RWPE2 (cell line): ENCODE results near the gene KLK12.
A peak's percentile ranks its signal among the peaks of the same experiment; 100 is the strongest.

Experiments
- ATAC-seq: fragments of 200-7000 bp; cut with Tn5 transposase; 3 replicates; pipeline ENCODE4 v1.9.1; 2021; ENCODE audit warnings: low read depth
- DNase-seq: peaks from one replicate; pipeline ENCODE4 v3.0.0-alpha.2; 2020; ENCODE audit warnings: low spot score
- H3K27ac ChIP-seq: fragments of 450-650 bp; 2 replicates; pipeline ENCODE4 v1.5.1; 2017; ENCODE audit warnings: mild to moderate bottlenecking; ENCODE audit not compliant: poor library complexity, severe bottlenecking
- H3K27me3 ChIP-seq: fragments of 250-450 bp; sonication (Bioruptor Pico); 2 replicates; pipeline ENCODE4 v1.5.1; 2021; ENCODE audit warnings: mild to moderate bottlenecking, moderate library complexity; ENCODE audit not compliant: insufficient read depth, poor library complexity, severe bottlenecking
- H3K36me3 ChIP-seq: fragments of 250-450 bp; sonication (Bioruptor Pico); 2 replicates; pipeline ENCODE4 v1.5.1; 2020; ENCODE audit warnings: low read depth, mild to moderate bottlenecking, moderate library complexity
- H3K4me1 ChIP-seq: fragments of 250-450 bp; sonication (Bioruptor Pico); 2 replicates; pipeline ENCODE4 v1.5.1; 2021; ENCODE audit warnings: mild to moderate bottlenecking, moderate library complexity; ENCODE audit not compliant: insufficient read depth, poor library complexity, severe bottlenecking
- H3K4me3 ChIP-seq: fragments of 250-450 bp; sonication (Bioruptor Pico); 2 replicates; pipeline ENCODE4 v1.5.1; 2021; ENCODE audit warnings: mild to moderate bottlenecking, moderate library complexity; ENCODE audit not compliant: severe bottlenecking
- H3K9me3 ChIP-seq: fragments of 250-450 bp; sonication (Bioruptor Pico); 2 replicates; pipeline ENCODE4 v1.5.1; 2021; ENCODE audit warnings: mild to moderate bottlenecking, moderate library complexity; ENCODE audit not compliant: severe bottlenecking
- TF ChIP-seq, protein P1 (sequence below): fragments of 450-650 bp; IDR thresholded peaks from one replicate; pipeline ENCODE4 v1.5.1; 2017; ENCODE audit warnings: mild to moderate bottlenecking, moderate library complexity; ENCODE audit not compliant: poor library complexity, severe bottlenecking

The KLK12 gene

DNA sequence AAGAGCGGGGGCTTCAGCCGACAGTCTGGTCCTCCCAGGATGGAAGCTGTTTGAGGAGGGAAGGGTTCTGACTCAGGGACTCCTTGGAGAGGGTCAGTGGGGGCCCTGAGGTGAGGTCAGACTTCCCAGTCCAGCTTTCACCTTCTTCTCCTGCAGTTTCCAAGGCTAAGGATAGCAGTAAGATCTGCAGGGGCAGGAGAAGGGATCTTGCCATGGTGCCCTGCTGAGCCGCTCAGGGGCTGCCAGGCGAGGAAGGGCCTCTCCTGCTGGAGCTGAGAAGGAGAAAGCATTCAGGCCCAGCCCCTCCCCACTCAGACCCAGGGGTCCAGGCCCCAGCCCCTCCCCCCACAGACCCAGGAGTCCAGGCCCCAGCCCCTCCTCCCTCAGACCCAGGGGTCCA is 52.6 kb downstream of the KLK12 start:
- peaks cover 16% of the 10 kb centered on the region for H3K27me3 ChIP-seq
- TF ChIP-seq, protein P1, sequence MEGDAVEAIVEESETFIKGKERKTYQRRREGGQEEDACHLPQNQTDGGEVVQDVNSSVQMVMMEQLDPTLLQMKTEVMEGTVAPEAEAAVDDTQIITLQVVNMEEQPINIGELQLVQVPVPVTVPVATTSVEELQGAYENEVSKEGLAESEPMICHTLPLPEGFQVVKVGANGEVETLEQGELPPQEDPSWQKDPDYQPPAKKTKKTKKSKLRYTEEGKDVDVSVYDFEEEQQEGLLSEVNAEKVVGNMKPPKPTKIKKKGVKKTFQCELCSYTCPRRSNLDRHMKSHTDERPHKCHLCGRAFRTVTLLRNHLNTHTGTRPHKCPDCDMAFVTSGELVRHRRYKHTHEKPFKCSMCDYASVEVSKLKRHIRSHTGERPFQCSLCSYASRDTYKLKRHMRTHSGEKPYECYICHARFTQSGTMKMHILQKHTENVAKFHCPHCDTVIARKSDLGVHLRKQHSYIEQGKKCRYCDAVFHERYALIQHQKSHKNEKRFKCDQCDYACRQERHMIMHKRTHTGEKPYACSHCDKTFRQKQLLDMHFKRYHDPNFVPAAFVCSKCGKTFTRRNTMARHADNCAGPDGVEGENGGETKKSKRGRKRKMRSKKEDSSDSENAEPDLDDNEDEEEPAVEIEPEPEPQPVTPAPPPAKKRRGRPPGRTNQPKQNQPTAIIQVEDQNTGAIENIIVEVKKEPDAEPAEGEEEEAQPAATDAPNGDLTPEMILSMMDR: no peak
- no peak overlapping the region for H3K4me3 ChIP-seq
- H3K36me3 ChIP-seq: no peaks in the 10 kb centered on the region
- ATAC-seq (0 out of 3 replicates have a peak, but pooled peaks have one; percentile 37), DNase-seq (no peak)
- no peaks in the 10 kb centered on the region for H3K9me3 ChIP-seq
- H3K27ac ChIP-seq: no peak overlapping the region
- H3K4me1 ChIP-seq: peaks cover 7% of the 10 kb centered on the region

DNA sequence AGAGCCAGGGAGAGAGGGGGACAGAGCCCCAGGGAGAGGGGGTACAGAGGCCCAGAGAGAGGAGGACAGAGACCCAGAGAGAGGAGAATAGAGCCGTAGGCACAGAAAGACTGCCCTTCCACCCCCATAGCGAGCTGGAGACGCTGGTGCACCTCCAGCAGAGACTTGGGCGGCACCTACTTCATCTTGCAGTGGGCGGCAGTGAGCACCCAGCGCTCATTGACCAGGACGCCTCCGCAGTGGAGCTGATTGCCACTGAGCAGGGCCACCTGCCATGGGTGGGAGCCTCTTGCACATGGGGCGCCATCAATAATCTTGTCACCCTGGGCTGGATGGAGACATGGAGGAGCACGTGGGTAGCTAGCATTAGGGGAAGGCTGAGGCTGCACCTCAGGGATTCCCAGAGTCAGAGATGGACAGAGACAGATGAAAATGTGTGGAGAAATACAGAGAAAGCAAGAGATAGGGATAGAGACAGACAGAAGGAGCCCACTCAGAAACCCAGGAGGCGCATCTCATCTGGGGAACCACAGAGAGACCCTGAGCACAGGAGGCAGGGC is 53.1 kb downstream of the KLK12 start:
- H3K4me1 ChIP-seq: peaks cover 7% of the 10 kb centered on the region
- H3K36me3 ChIP-seq: no peaks in the 10 kb centered on the region
- TF ChIP-seq, protein P1: no peak
- no peaks in the 10 kb centered on the region for H3K9me3 ChIP-seq
- H3K27me3 ChIP-seq: peaks cover 16% of the 10 kb centered on the region
- H3K27ac ChIP-seq: no peak overlapping the region
- no peak overlapping the region for H3K4me3 ChIP-seq
- ATAC-seq: 0 out of 3 replicates have a peak, but pooled peaks have one; percentile 21
- DNase-seq: no peak

DNA sequence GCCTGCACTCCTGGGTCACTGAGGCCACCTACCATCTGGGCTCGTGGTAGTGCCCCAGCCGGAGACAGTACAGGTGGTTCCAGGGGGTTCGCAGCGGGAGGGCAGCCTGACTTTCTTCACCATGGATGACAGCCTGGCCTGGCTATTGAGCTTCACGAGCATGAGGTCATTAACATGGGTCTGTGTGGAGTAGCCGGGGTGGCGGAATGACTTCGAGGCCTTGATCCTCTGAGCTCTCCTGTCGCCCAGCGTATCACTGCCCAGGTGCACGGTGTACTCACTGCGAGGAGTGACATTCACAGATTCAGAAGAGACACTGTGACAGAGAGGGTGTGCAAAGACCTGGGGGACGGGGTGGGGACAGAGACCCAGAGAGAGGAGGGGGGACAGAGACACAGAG is 54.6 kb downstream of the KLK12 start:
- DNase-seq: no peak
- H3K9me3 ChIP-seq: no peaks in the 10 kb centered on the region
- no peak overlapping the region for H3K4me3 ChIP-seq
- H3K27me3 ChIP-seq: peaks cover 11% of the 10 kb centered on the region
- H3K4me1 ChIP-seq: peaks cover 11% of the 10 kb centered on the region
- no peak overlapping the region for H3K27ac ChIP-seq
- TF ChIP-seq, protein P1: no peak
- no peak for ATAC-seq
- no peaks in the 10 kb centered on the region for H3K36me3 ChIP-seq

DNA sequence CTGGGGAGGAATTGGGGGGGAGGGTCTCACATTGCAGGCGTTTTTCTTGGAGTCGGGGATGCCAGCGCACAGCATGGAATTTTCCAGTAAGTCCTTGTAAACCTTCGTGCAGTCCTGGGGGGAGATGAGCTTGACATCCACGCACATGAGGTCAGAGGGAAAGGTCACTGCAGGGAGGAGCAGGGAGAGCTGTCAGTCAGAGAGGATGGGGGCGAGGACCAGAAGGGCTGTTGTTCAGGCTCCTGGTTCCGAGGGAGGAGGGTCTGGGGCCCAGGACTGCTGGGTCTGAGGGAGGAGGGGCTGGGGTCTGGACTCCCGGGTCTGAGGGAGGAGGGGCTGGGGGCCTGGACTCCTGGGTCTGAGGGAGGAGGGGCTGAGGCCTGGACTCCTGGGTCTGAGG is 55.0 kb downstream of the KLK12 start:
- peaks cover 11% of the 10 kb centered on the region for H3K4me1 ChIP-seq
- H3K9me3 ChIP-seq: no peaks in the 10 kb centered on the region
- TF ChIP-seq, protein P1: no peak
- no peaks in the 10 kb centered on the region for H3K36me3 ChIP-seq
- ATAC-seq (no peak), DNase-seq (no peak)
- no peak overlapping the region for H3K27ac ChIP-seq
- H3K27me3 ChIP-seq: peaks cover 7% of the 10 kb centered on the region
- H3K4me3 ChIP-seq: no peak overlapping the region
